GM13977 (cell line): ENCODE data around the gene PSENEN.
"Not testable (repeated sequence)": the region's sequence is repeated elsewhere in the genome, so short reads cannot be mapped to it uniquely, and the experiment has no call there.

Experiments used
- DNase-seq: peaks from one replicate; pipeline ENCODE4 v3.0.0; 2012; ENCODE audit warnings: low spot score
- in situ Hi-C: fragments of 300-500 bp; cut with MboI; formaldehyde crosslinking; loops from one replicate; pipeline ENCODE4 v1.12.0; 2022; ENCODE audit warnings: low sequenced_read_pairs, low pct_unique_long_range_greater_than_20kb, mixed read lengths, inconsistent platforms; ENCODE audit not compliant: unreplicated experiment
- TF ChIP-seq, protein P1 (sequence below): IDR thresholded peaks from 2 replicates; pipeline ENCODE4 v1.5.1; 2012; ENCODE audit warnings: mild to moderate bottlenecking, control low read depth; ENCODE audit not compliant: insufficient read depth; ENCODE audit errors: extremely low read depth, missing control alignments

Gene PSENEN

DNA sequence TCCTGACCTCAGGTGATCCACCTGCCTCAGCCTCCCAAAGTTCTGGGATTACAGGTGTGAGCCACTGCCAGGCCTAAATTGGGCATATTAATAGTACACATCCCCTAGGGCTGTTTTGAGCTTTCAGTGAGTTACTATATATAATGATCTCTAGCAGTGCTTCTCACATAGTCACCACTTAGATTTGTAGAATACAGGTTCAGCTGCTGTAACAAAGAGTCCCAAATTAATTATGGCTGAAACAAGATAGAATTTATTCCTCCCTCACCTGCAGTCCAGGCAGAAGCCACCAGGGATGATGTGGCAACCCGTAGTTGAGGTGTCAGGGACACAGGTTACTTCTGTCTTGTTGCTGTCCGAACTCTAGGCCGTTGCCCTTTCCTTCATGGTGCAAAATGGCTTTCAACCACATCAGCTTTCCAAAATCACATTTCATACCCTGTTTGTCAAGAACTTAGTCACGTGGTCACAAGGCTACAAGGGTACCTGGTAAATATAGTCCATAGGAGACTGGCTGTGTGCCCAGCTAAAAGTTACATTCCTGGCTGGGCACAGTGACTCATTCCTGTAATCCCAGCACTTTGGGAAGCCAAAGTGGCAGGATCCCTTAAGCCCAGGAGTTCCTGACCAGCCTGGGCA is 15.4 kb downstream of the PSENEN start:
- TF ChIP-seq, protein P1, sequence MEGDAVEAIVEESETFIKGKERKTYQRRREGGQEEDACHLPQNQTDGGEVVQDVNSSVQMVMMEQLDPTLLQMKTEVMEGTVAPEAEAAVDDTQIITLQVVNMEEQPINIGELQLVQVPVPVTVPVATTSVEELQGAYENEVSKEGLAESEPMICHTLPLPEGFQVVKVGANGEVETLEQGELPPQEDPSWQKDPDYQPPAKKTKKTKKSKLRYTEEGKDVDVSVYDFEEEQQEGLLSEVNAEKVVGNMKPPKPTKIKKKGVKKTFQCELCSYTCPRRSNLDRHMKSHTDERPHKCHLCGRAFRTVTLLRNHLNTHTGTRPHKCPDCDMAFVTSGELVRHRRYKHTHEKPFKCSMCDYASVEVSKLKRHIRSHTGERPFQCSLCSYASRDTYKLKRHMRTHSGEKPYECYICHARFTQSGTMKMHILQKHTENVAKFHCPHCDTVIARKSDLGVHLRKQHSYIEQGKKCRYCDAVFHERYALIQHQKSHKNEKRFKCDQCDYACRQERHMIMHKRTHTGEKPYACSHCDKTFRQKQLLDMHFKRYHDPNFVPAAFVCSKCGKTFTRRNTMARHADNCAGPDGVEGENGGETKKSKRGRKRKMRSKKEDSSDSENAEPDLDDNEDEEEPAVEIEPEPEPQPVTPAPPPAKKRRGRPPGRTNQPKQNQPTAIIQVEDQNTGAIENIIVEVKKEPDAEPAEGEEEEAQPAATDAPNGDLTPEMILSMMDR = no peak
- in situ Hi-C loops = no loop called here
- DNase-seq = no peak

DNA sequence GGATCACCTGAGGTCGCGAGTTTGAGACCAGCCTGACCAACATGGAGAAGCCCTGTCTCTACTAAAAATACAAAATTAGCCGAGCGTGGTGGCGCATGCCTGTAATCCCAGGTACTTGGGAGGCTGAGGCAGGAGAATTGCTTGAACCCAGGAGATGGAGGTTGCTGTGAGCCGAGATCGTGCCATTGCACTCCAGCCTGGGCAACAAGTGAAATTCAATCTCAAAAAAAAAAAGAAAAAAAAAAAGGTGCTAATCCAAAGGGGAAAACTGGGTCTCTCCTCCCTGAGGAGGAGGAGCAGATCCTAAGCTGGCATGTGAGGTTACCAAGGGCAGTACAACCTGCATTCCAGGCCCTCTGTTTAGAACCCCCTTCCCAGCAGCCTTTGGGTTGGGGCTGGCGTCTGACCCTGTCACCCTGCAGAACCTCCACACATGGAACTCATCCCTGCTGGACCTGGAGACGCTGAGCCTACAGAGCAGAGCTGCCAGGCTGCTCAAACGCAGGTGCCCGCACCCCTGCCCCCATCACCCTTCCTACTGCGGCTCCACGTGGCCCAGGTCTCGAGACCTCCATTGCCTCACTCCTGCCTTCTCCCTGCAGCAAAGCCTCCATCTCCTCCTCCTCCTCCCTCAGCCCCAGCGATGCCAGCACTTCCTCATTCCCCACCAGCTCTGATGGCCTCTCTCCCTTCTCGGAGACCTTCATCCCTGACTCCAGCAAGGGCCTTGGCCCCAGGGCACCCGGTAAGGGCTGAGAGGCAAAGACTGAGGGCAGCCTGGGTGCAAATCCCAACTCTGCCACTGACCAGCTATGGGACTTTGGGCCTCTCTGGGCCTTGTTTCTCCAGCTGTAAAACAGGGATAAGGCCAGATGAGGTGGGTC is 19.2 kb downstream of the PSENEN start:
- DNase-seq = no peak
- TF ChIP-seq, protein P1 = no peak
- in situ Hi-C loops = no loop called here

DNA sequence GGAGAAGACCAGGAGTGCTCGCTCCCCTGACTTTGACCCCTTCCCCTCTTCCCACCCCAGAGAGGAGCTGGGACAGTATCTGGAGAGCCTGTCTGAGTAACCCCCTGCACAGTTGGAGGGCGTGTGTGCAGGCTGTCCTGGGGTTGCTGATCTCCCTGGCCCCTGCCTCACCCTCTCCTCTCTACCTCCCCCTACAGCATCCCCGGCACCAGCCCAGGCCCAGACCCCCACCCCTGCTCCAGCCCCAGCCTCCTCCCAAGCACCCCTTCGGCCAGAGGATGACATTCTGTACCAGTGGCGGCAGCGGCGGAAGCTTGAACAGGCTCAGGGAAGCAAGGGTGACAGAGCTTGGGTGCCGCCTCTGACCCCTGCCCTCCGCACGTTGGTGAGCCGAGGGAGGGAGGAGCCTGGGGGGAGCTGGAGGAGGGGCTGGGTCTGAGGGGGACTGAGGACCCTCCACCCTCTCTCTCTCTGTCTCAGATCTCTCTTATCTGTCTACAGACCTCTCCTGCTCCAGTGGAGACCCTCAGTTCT is 21.2 kb downstream of the PSENEN start:
- DNase-seq = no peak
- TF ChIP-seq, protein P1 = no peak
- in situ Hi-C loops = no loop called here

DNA sequence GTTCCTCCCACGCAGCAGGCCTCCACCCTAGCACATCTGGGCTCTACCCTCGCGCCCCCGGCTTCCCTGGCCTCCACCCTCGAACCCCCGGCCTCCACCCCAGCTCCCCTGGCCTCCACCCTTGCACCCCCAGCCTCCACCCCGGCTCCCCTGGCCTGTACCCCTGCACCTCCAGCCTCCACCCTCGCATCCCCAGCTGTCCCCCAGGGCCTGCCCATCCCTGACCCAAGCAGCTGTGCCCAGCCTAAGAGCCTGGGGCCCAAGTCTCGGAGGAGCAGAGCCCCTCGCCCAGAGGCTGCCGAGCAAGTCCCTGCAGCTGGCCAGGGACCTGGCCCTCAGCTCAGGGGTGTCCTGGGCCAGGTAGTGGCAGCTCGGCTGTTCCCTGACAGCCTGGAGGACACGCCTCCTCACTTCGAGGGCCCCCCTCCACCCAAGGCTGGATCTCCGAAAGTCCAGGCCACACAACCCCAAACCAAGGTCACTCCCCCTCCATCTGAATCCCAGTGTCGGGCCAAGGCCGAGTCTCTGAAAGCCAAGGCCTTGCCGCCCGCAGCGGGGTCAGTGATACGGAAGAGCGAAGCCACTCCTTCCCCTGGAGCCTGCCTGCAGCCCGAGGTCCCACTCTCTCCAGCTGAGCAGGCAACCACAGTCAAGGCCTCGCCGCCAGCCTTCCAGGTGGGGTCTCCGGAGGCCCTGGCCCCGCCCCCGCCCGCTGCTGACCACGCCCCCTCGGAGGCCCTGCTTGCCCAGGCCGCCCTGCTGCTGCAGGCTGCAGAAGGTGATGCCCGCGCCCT is 22.0 kb downstream of the PSENEN start:
- in situ Hi-C loops = no loop called here
- TF ChIP-seq, protein P1 = no peak
- DNase-seq = peak; percentile 26

DNA sequence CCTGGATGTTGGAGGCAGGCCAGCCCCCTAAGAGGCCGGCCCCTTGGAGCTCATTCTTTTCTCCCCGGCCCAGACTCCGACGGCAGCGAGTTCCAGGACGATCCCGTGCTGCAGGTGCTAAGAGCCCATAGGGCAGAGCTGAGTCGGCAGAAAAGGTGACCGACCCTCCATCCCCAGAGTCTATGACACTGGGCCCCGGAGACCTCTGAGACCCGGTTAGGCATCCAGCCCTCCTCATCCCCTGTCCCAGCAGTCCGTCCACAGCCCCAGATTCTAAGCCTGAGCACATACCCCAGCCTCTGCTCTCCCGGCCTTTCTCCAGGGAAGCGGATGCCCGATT is 22.6 kb downstream of the PSENEN start:
- TF ChIP-seq, protein P1 = no peak
- in situ Hi-C loops = no loop called here
- no peak for DNase-seq

DNA sequence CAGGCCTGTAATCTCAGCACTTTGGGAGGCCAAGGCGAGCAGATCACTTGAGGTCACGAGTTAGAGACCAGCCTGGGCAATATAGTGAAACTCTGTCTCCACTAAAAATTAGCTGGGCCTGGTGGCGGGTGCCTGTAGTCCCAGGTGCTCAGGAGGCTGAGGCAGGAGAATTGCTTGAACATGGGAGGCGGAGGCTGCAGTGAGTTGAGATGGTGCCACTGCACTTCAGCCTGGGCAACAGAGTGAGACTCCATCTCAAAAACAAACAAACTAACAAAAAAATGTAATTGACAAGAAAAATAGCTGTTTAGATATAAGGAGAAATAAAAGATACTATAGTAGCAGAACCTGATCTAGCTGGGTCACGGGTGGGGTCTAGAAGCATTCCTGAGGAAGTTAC is 26.9 kb downstream of the PSENEN start:
- DNase-seq, in situ Hi-C loops: not testable (repeated sequence)
